Right lobe of liver (tissue), 4 donors: ENCODE results near the gene KLHL2.

Experiments
- CTCF ChIP-seq, 4 donors: fragments of 200-600 bp in 3 of 4; fragments of 450-650 bp in 1 of 4; IDR thresholded peaks; one replicate each; pipeline versions ENCODE4 v1.5.1 to v1.8.0; 2016 to 2022; ENCODE audit warnings: antibody characterized with exemption in 4 of 4, mild to moderate bottlenecking in 2 of 4
- POLR2A ChIP-seq: fragments of 450-650 bp; IDR thresholded peaks from one replicate; pipeline ENCODE4 v1.6.1; 2017; ENCODE audit warnings: antibody characterized with exemption, mild to moderate bottlenecking
- donor health status: DM: no; HTN: no; CAD: no.
- donor health status: DM: no; HTN: no; CAD: no.
- donor health status: DM: no; HTN: yes; CAD: no.

GRCh38 chr4:165208741-165209388, 1.5 kb downstream of the KLHL2 start:
- no peak for TF ChIP-seq CTCF (IDR thresholded peaks at IDR 0.05)
- no peak for TF ChIP-seq POLR2A
